Left lung (tissue), 10 donors: ENCODE results near the gene ZNF483. TPM values are rescaled to one million over a fixed set of nuclear protein-coding genes. Genes with fewer than 3 reads are reported as not detected.

ENCODE experiments used
- ATAC-seq: fragments of 200-7000 bp; cut with Tn5 transposase; one replicate; pipeline ENCODE4 v1.9.1; 2020; ENCODE audit warnings: moderate library complexity
- DNase-seq, 4 donors: peaks; one replicate each; pipeline ENCODE4 v3.0.0-alpha.2; 2013 to 2020
- H3K27ac ChIP-seq, 2 donors: fragments of 200-600 bp; sonication (generic) in 1 of 2; one replicate each; pipeline versions ENCODE4 v1.5.0 to v1.8.0; 2020 to 2021
- H3K27me3 ChIP-seq, 2 donors: fragments of 200-600 bp; sonication (generic) in 1 of 2; one replicate each; pipeline versions ENCODE4 v1.5.0 to v1.8.0; 2020 to 2021
- H3K36me3 ChIP-seq, 2 donors: fragments of 200-600 bp; sonication (generic) in 1 of 2; one replicate each; pipeline versions ENCODE4 v1.5.0 to v1.8.0; 2020 to 2021
- H3K4me1 ChIP-seq, 2 donors: fragments of 200-600 bp; one replicate each; pipeline ENCODE4 v1.8.0; 2021
- H3K4me3 ChIP-seq, 2 donors: fragments of 200-600 bp; sonication (generic) in 1 of 2; one replicate each; pipeline versions ENCODE4 v1.5.0 to v1.8.0; 2020 to 2021; ENCODE audit warnings: mild to moderate bottlenecking in 1 of 2
- H3K9me3 ChIP-seq, 2 donors: fragments of 200-600 bp; sonication (generic) in 1 of 2; one replicate each; pipeline versions ENCODE4 v1.5.0 to v1.8.0; 2020 to 2021
- intact Hi-C, 2 donors: fragments of 100-400 bp; cut with DNase I; formaldehyde crosslinking; loops; one replicate each; pipeline versions ENCODE4 v1.11.2 to v1.14.2; 2022
- polyA plus RNA-seq, 6 donors: library from polyadenylated mRNA; unstranded; fragments of 120-200 nt; gene quantifications; one replicate each; pipeline ENCODE4 v1.2.1, GENCODE V29; 2013; ENCODE audit not compliant: insufficient read length in 6 of 6
- total RNA-seq, 2 donors: library from RNA; stranded (reverse); fragmentation: NEBNext Ultra II Directional; extraction: Animal tissue kit (Norgen Biotek cat#: 25700); gene quantifications; one replicate each; pipeline ENCODE4 v1.2.1, GENCODE V29; 2021
- TF ChIP-seq, protein P1 (sequence below), 2 donors: fragments of 200-600 bp; sonication (generic) in 1 of 2; IDR thresholded peaks; one replicate each; pipeline versions ENCODE4 v1.5.0 to v1.8.0; 2021; ENCODE audit warnings: antibody characterized with exemption in 2 of 2
- donor health status: DM: no; HTN: yes; CAD: no.
- donor health status: DM: no; HTN: no; CAD: no.

ZNF483 gene
- total and polyA plus RNA-seq, 8 donors: 2.1 to 7.5 (median 3.7) TPM

GRCh38 chr9:111622626-111623025 is 97.6 kb downstream of the ZNF483 start:
- peak in 1 of 4 donors; percentile 67 for DNase-seq
- Histone ChIP-seq H3K27me3 (no peaks in the 10 kb centered on the region), H3K4me1 (peaks cover 0 to 13% of the 10 kb centered on the region in 2 donors), H3K9me3 (no peaks in the 10 kb centered on the region), H3K4me3 (no peak overlapping the region), H3K27ac (peak overlapping the region in 1 of 2 donors; percentile 50), H3K36me3 (no peaks in the 10 kb centered on the region)
- TF ChIP-seq, protein P1, sequence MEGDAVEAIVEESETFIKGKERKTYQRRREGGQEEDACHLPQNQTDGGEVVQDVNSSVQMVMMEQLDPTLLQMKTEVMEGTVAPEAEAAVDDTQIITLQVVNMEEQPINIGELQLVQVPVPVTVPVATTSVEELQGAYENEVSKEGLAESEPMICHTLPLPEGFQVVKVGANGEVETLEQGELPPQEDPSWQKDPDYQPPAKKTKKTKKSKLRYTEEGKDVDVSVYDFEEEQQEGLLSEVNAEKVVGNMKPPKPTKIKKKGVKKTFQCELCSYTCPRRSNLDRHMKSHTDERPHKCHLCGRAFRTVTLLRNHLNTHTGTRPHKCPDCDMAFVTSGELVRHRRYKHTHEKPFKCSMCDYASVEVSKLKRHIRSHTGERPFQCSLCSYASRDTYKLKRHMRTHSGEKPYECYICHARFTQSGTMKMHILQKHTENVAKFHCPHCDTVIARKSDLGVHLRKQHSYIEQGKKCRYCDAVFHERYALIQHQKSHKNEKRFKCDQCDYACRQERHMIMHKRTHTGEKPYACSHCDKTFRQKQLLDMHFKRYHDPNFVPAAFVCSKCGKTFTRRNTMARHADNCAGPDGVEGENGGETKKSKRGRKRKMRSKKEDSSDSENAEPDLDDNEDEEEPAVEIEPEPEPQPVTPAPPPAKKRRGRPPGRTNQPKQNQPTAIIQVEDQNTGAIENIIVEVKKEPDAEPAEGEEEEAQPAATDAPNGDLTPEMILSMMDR (IDR thresholded peaks at IDR 0.05): no peak
- ATAC-seq: peak; percentile 90
- intact Hi-C loops: no loop called here

Other genes starting within 250 kb of the ZNF483 start
- gene OR2K2, start 195.0 kb upstream of the ZNF483 start, total RNA-seq: not detected
- not detected for gene OR2K2, start 195.0 kb upstream of the ZNF483 start, polyA plus RNA-seq
- 10 to 100 TPM; 77.4 to 91.8 TPM for gene ECPAS, start 40.8 kb upstream of the ZNF483 start, total RNA-seq
- gene ECPAS, start 40.8 kb upstream of the ZNF483 start, polyA plus RNA-seq: 100 to 1,000 TPM in 1 of 6 donors, 10 to 100 TPM in 5; 80.4 to 102 (median 87.8) TPM
- gene PTGR1, start 74.5 kb downstream of the ZNF483 start, total RNA-seq: 10 to 100 TPM; 51.5 to 63.9 TPM
- gene PTGR1, start 74.5 kb downstream of the ZNF483 start, polyA plus RNA-seq: 100 to 1,000 TPM in 1 of 6 donors, 10 to 100 TPM in 5; 54.0 to 102 (median 85.1) TPM
- 1 to 10 TPM; 5.4 to 7.8 TPM for gene DNAJC25, start 106.2 kb downstream of the ZNF483 start, total RNA-seq
- gene DNAJC25, start 106.2 kb downstream of the ZNF483 start, polyA plus RNA-seq: 10 to 100 TPM; 11.0 to 15.6 (median 12.1) TPM
- 10 to 100 TPM; 46.3 to 56.9 TPM for gene GNG10, start 136.4 kb downstream of the ZNF483 start, total RNA-seq
- 10 to 100 TPM; 59.6 to 79.3 (median 68.1) TPM for gene GNG10, start 136.4 kb downstream of the ZNF483 start, polyA plus RNA-seq